HL-60/S4 treated with phorbol 12-myristate 13-acetate at 8.2 ng/mL for 4 days and 3 days (cell line): ENCODE measurements around the gene RAPGEFL1.
"Not testable (repeated sequence)": the region's sequence is repeated elsewhere in the genome, so short reads cannot be mapped to it uniquely, and the experiment has no call there.

Source experiments
- in situ Hi-C: fragments of 300-500 bp; cut with MboI; formaldehyde crosslinking; loops from 2 replicates; pipeline ENCODE4 v1.15.0; 2022; ENCODE audit warnings: low sequenced_read_pairs

Gene RAPGEFL1

GRCh38 chr17:40177275-40177874, at the start of gene RAPGEFL1:
TSS of gene RAPGEFL1 (plus strand) at chr17:40177470. CDS start at chr17:40177862, 392 bp downstream.
- in situ Hi-C loops = no loop called here

- in situ Hi-C loops = no loop called here
These were observed 47.8 kb upstream of the RAPGEFL1 start for GRCh38 chr17:40129498-40129897.

- in situ Hi-C loops = no loop called here
These were observed 46.8 kb upstream of the RAPGEFL1 start for GRCh38 chr17:40130352-40131042.

GRCh38 chr17:40134184-40134583, 43.1 kb upstream of the RAPGEFL1 start:
- in situ Hi-C loops = no loop called here

- in situ Hi-C loops = no loop called here
These were observed 41.5 kb upstream of the RAPGEFL1 start for GRCh38 chr17:40135817-40136216.

- in situ Hi-C loops = no loop called here
These were observed 37.7 kb upstream of the RAPGEFL1 start for GRCh38 chr17:40139566-40140058.

GRCh38 chr17:40143166-40143565, 34.1 kb upstream of the RAPGEFL1 start:
- in situ Hi-C loops = not testable (repeated sequence)

- in situ Hi-C loops = no loop called here
These were observed 31.8 kb upstream of the RAPGEFL1 start for GRCh38 chr17:40145476-40145875.

GRCh38 chr17:40148527-40148926, 28.7 kb upstream of the RAPGEFL1 start:
- in situ Hi-C loops = no loop called here

GRCh38 chr17:40150276-40150675, 27.0 kb upstream of the RAPGEFL1 start:
- in situ Hi-C loops = no loop called here

GRCh38 chr17:40151414-40151963, 25.8 kb upstream of the RAPGEFL1 start:
- in situ Hi-C loops = no loop called here

GRCh38 chr17:40153603-40154236, 23.6 kb upstream of the RAPGEFL1 start:
- in situ Hi-C loops = no loop called here

- in situ Hi-C loops = no loop called here
These were observed 19.3 kb upstream of the RAPGEFL1 start for GRCh38 chr17:40157973-40158372.

GRCh38 chr17:40158438-40159013, 18.7 kb upstream of the RAPGEFL1 start:
- in situ Hi-C loops = no loop called here

- in situ Hi-C loops = no loop called here
These were observed 17.8 kb upstream of the RAPGEFL1 start for GRCh38 chr17:40159456-40159855.

- in situ Hi-C loops = no loop called here
These were observed 9.5 kb upstream of the RAPGEFL1 start for GRCh38 chr17:40167685-40168261.

GRCh38 chr17:40168262-40168832, 8.9 kb upstream of the RAPGEFL1 start:
- in situ Hi-C loops = no loop called here

GRCh38 chr17:40170325-40170724, 6.9 kb upstream of the RAPGEFL1 start:
- in situ Hi-C loops = no loop called here

GRCh38 chr17:40171750-40172149, 5.5 kb upstream of the RAPGEFL1 start:
- in situ Hi-C loops = no loop called here

- in situ Hi-C loops = no loop called here
These were observed 4.0 kb upstream of the RAPGEFL1 start for GRCh38 chr17:40173091-40173777.
